HepG2 (cell line): Measurements from ENCODE around the gene KLF9. TPM values are rescaled to one million over a fixed set of nuclear protein-coding genes. Genes with fewer than 3 reads are reported as not detected.

Experiments
- ATAC-seq: fragments of 200-7000 bp; cut with Tn5 transposase; 3 replicates; pipeline ENCODE4 v1.9.1; 2020; ENCODE audit warnings: mild to moderate bottlenecking, moderate library complexity
- BruUV-seq: library from RNA; stranded (reverse); fragments of 400-500 nt; replicated peaks from 2 replicates; lab custom pipeline; 2021; lab: Mats Ljungman, UMichigan
- CTCF ChIA-PET: fragments of 300-600 bp; formaldehyde crosslinking; extraction: SDS; loops from one replicate; lab custom pipeline; 2021; ENCODE audit warnings: low total read pairs, inconsistent platforms, low intra/inter-chr PET ratio; lab: Yijun Ruan, JAX
- POLR2A ChIA-PET: fragments of 350-600 bp; sonication (Branson Sonifier 250); formaldehyde crosslinking; loops from one replicate; lab custom pipeline; 2020; ENCODE audit warnings: antibody characterized with exemption, inconsistent platforms; lab: Yijun Ruan, JAX
- DNase-seq: peaks from one replicate; pipeline ENCODE4 v3.0.0-alpha.2; 2015; ENCODE audit warnings: low spot score
- FAIRE-seq: peaks from 3 replicates; lab custom pipeline; 2011; peaks lifted over from hg19 to GRCh38; lab: Jason Lieb, UNC
- H2AFZ ChIP-seq: one replicate; pipeline ENCODE4 v1.6.1; 2011; ENCODE audit warnings: low read length, inconsistent platforms
- H3K27ac ChIP-seq: fragments of 300-600 bp; 3 replicates; pipeline ENCODE4 v1.8.0; 2011; ENCODE audit warnings: mixed run types, mild to moderate bottlenecking, mixed read lengths, low read length, inconsistent platforms; ENCODE audit not compliant: insufficient read depth; ENCODE audit errors: extremely low read length
- H3K27me3 ChIP-seq, 2 experiments: fragments of 200-600 bp in 1 of 2; 2 replicates in 1 of 2; 3 replicates in 1 of 2; pipeline versions ENCODE4 v1.6.0 to v1.8.0; 2011; ENCODE audit warnings: low read length in 2 of 2, mild to moderate bottlenecking in 2 of 2, moderate library complexity in 2 of 2, inconsistent platforms in 1 of 2; ENCODE audit not compliant: insufficient read depth in 2 of 2, control insufficient read depth in 1 of 2
- H3K36me3 ChIP-seq, 2 experiments: fragments of 200-600 bp in 1 of 2; replicated peaks in 1 of 2; 2 replicates in 1 of 2; 3 replicates in 1 of 2; pipeline versions ENCODE4 v1.5.1 to v1.8.0; 2011; ENCODE audit warnings: low read length in 2 of 2, inconsistent platforms in 1 of 2; ENCODE audit not compliant: insufficient read depth in 2 of 2, control insufficient read depth in 1 of 2
- H3K4me1 ChIP-seq: 2 replicates; pipeline ENCODE4 v1.5.1; 2012; ENCODE audit warnings: low read length, inconsistent platforms; ENCODE audit not compliant: insufficient read depth
- H3K4me2 ChIP-seq: 2 replicates; pipeline ENCODE4 v1.6.0; 2011; ENCODE audit warnings: low read depth, low read length, inconsistent platforms
- H3K4me3 ChIP-seq, 3 experiments: fragments of 200-600 bp in 1 of 3; sonication (generic), shearing (Covaris generic) in 1 of 3; replicated peaks in 1 of 3; 2 replicates each; pipeline ENCODE4 v1.5.1; 2011 to 2016; ENCODE audit warnings: low read length in 3 of 3, inconsistent platforms in 2 of 3, low read depth in 2 of 3, mild to moderate bottlenecking in 2 of 3, control low read depth in 1 of 3, mixed read lengths in 1 of 3; ENCODE audit not compliant: insufficient read depth in 1 of 3
- H3K79me2 ChIP-seq: one replicate; pipeline ENCODE4 v1.6.1; 2011; ENCODE audit warnings: low read length, inconsistent platforms; ENCODE audit not compliant: insufficient read depth
- H3K9ac ChIP-seq: 2 replicates; pipeline ENCODE4 v1.6.0; 2011; ENCODE audit warnings: mild to moderate bottlenecking, low read depth, low read length, inconsistent platforms; ENCODE audit not compliant: insufficient read depth
- H3K9me3 ChIP-seq: 2 replicates; pipeline ENCODE4 v1.5.1; 2012; ENCODE audit warnings: mild to moderate bottlenecking, low read length
- H4K20me1 ChIP-seq: 2 replicates; pipeline ENCODE4 v1.6.0; 2011; ENCODE audit warnings: inconsistent platforms, mild to moderate bottlenecking, low read length, moderate library complexity; ENCODE audit not compliant: insufficient read depth
- CREB1 ChIP-seq, 2 experiments: fragments of 450-650 bp in 1 of 2; IDR thresholded peaks; 2 replicates each; pipeline ENCODE4 v1.6.1; 2016 to 2017; ENCODE audit warnings: control low read depth in 1 of 2, mild to moderate bottlenecking in 1 of 2, missing compliant biosample characterization in 1 of 2, missing genetic modification characterization in 1 of 2
- E2F1 ChIP-seq: sonication (generic); formaldehyde crosslinking; IDR thresholded peaks from 2 replicates; pipeline ENCODE4 v1.5.0; 2020; ENCODE audit warnings: missing genetic modification reagents
- HDAC2 ChIP-seq: sonication (generic); formaldehyde crosslinking; IDR thresholded peaks from 2 replicates; pipeline ENCODE4 v1.4.0; 2020; ENCODE audit warnings: missing genetic modification reagents
- ISX ChIP-seq: sonication (generic); formaldehyde crosslinking; conservative IDR thresholded peaks from 2 replicates; pipeline ENCODE4 v1.5.0; 2020; ENCODE audit warnings: missing genetic modification reagents
- KLF15 ChIP-seq: sonication (generic); formaldehyde crosslinking; IDR thresholded peaks from 2 replicates; pipeline ENCODE4 v1.8.1; 2023; ENCODE audit warnings: borderline replicate concordance, mild to moderate bottlenecking, inconsistent platforms, missing genetic modification reagents, mixed read lengths
- MAFF ChIP-seq: IDR thresholded peaks from 2 replicates; pipeline ENCODE4 v1.6.1; 2011; ENCODE audit warnings: low read depth, low read length, improper control_type of control experiment
- RARA ChIP-seq: IDR thresholded peaks from 2 replicates; pipeline ENCODE4 v1.6.1; 2016; ENCODE audit warnings: missing genetic modification reagents, missing compliant biosample characterization
- ZFP82 ChIP-seq: sonication (generic); formaldehyde crosslinking; IDR thresholded peaks from 2 replicates; pipeline ENCODE4 v1.5.1; 2020; ENCODE audit warnings: mild to moderate bottlenecking, missing genetic modification reagents, borderline replicate concordance
- ZNF180 ChIP-seq: sonication (generic); formaldehyde crosslinking; IDR thresholded peaks from 2 replicates; pipeline ENCODE4 v1.4.0; 2020; ENCODE audit warnings: low read depth, missing genetic modification reagents, borderline replicate concordance
- ZNF274 ChIP-seq: sonication (generic); formaldehyde crosslinking; IDR thresholded peaks from 2 replicates; pipeline ENCODE4 v1.5.1; 2020; ENCODE audit warnings: mild to moderate bottlenecking, missing genetic modification reagents
- ZNF333 ChIP-seq: sonication (generic); formaldehyde crosslinking; IDR thresholded peaks from 2 replicates; pipeline ENCODE4 v1.4.0; 2020; ENCODE audit warnings: mild to moderate bottlenecking, missing genetic modification reagents, borderline replicate concordance
- ZNF496 ChIP-seq: sonication (generic); formaldehyde crosslinking; IDR thresholded peaks from 2 replicates; pipeline ENCODE4 v1.8.1; 2023; ENCODE audit warnings: mild to moderate bottlenecking, moderate library complexity, missing genetic modification reagents; ENCODE audit not compliant: insufficient replicate concordance
- ZSCAN5A ChIP-seq: sonication (generic); formaldehyde crosslinking; IDR thresholded peaks from 2 replicates; pipeline ENCODE4 v1.8.0; 2022; ENCODE audit warnings: mild to moderate bottlenecking, missing genetic modification reagents, borderline replicate concordance
- WGBS: methylation state at CpG from one replicate; pipeline ENCODE4 v1.1.6; 2017; ENCODE audit warnings: low lambda C conversion rate; 5-methylcytosine and 5-hydroxymethylcytosine counted together
- in situ Hi-C: cut with HindIII; loops from 2 replicates; pipeline ENCODE4 v1.10.0; 2017; ENCODE audit warnings: low pct_unique_long_range_greater_than_20kb; ENCODE audit not compliant: extremely low pct_ligation_motif_present
- intact Hi-C: fragments of 100-400 bp; cut with micrococcal nuclease; formaldehyde crosslinking; loops from one replicate; pipeline ENCODE4 v1.10.0; 2022; ENCODE audit not compliant: unreplicated experiment
- polyA plus RNA-seq, 8 experiments: library from polyadenylated mRNA; depleted of rRNA in 3 of 8; stranded (reverse) in 7 of 8; unstranded in 1 of 8; fragments of >200 nt; fragmentation: Illumina TruSeq in 4 of 8; extraction: Trizol in 4 of 8; gene quantifications; 2 replicates each; pipeline versions ENCODE4 v1.2.1 to v1.2.3, GENCODE V29; 2011 to 2016; ENCODE audit warnings: low read depth in 4 of 8, missing spikeins in 1 of 8, mixed read lengths in 1 of 8; ENCODE audit not compliant: insufficient read depth in 1 of 8
- total RNA-seq, 5 experiments: library from RNA; depleted of rRNA; stranded (reverse); fragments of >200 nt; fragmentation: Illumina TruSeq; extraction: Trizol; gene quantifications; 2 replicates each; pipeline ENCODE4 v1.2.3, GENCODE V29; 2016; ENCODE audit warnings: low read depth in 1 of 5
- TF ChIP-seq, protein P1 (sequence below): sonication (generic); formaldehyde crosslinking; conservative IDR thresholded peaks from 2 replicates; pipeline ENCODE4 v1.5.0; 2020; ENCODE audit warnings: missing genetic modification reagents

The KLF9 gene
- total and polyA plus RNA-seq, 2 of the 13 experiments (the other 11 are each of a cell fraction or from before 2014, with no cell fraction given) = 5.7 to 7.2 TPM

DNA sequence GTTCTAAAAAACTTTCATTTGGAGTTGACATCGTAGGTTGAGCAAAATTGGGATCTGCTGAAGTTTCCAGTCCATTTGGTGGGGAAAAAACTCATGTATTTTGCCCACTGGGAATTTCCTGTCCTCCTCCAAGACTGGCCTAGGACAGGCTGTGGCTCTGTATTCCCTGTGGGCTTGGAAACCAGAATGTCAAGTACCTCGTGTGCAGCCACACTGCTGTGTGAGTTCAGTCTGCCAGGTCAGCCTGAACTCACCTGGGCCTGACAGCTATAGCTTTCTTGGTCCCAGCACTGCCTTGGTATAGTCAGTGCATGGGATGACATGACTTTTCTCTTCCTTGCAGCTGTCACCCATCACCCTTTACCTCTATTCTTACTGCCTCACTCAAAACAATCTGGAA lies 35.0 kb upstream of the KLF9 start:
- Histone ChIP-seq H3K4me2 (no peak overlapping the region), H3K36me3 (no peaks in the 10 kb centered on the region), H3K27ac (no peak overlapping the region), H2AFZ (no peak overlapping the region), H3K79me2 (no peaks in the 10 kb centered on the region), H3K4me1 (no peaks in the 10 kb centered on the region), H3K27me3 (no peaks in the 10 kb centered on the region), H3K4me3 (no peak overlapping the region), H4K20me1 (no peaks in the 10 kb centered on the region), H3K9me3 (no peaks in the 10 kb centered on the region)
- in situ Hi-C loops (no loop called here), intact Hi-C loops (no loop called here)
- no peak for FAIRE-seq
- ChIA-PET POLR2A (interaction anchor here (1.2 to 1.4 kb wide), 2 partner anchors 29 to 31 kb away, joined by 3 to 4 read pairs; no protein-coding TSS in a partner anchor), CTCF (no interaction called here)
- DNase-seq = no peak
- whole genome bisulfite sequencing = 100% methylated on average over 1 of the region's 2 CpGs
- ATAC-seq = no peak
- BruUV-seq = no TSS peak
- TF ChIP-seq ZNF333 (CRISPR knock-in tag) (no peak), E2F1 (no peak), ZNF180 (no peak), ZFP82 (CRISPR knock-in tag) (no peak), ISX (CRISPR knock-in tag) (no peak), ZSCAN5A (no peak), ZNF496 (CRISPR knock-in tag) (no peak), ZNF274 (no peak), KLF15 (CRISPR knock-in tag) (no peak), MAFF (no peak), CREB1 (IDR thresholded peaks at IDR 0.05) (no peak), CREB1 (CRISPR knock-in tag; IDR thresholded peaks at IDR 0.05) (no peak), RARA (CRISPR knock-in tag) (no peak), HDAC2 (CRISPR knock-in tag) (no peak)
- TF ChIP-seq, protein P1, sequence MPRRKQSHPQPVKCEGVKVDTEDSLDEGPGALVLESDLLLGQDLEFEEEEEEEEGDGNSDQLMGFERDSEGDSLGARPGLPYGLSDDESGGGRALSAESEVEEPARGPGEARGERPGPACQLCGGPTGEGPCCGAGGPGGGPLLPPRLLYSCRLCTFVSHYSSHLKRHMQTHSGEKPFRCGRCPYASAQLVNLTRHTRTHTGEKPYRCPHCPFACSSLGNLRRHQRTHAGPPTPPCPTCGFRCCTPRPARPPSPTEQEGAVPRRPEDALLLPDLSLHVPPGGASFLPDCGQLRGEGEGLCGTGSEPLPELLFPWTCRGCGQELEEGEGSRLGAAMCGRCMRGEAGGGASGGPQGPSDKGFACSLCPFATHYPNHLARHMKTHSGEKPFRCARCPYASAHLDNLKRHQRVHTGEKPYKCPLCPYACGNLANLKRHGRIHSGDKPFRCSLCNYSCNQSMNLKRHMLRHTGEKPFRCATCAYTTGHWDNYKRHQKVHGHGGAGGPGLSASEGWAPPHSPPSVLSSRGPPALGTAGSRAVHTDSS (CRISPR knock-in tag) = no peak
- TF ChIP-seq, all 625 proteins: peak for 0
- H3K9ac ChIP-seq = no peak overlapping the region
